HEK293 (cell line): ENCODE data around the gene MSH5.

ENCODE experiments used
- KLF10 ChIP-seq: fragments of 450-650 bp; IDR thresholded peaks from 2 replicates; pipeline ENCODE4 v1.5.1; 2018; ENCODE audit warnings: missing biosample characterization, mild to moderate bottlenecking, missing genetic modification characterization
- KLF9 ChIP-seq: fragments of 450-650 bp; formaldehyde crosslinking; IDR thresholded peaks from 2 replicates; pipeline ENCODE4 v1.5.1; 2016; ENCODE audit warnings: missing biosample characterization, missing genetic modification characterization, low read depth
- MEIS1 ChIP-seq: sonication (generic); formaldehyde crosslinking; IDR thresholded peaks from 2 replicates; pipeline ENCODE4 v1.8.1; 2022; ENCODE audit warnings: missing genetic modification reagents, mild to moderate bottlenecking, borderline replicate concordance
- SP3 ChIP-seq: fragments of 450-650 bp; formaldehyde crosslinking; IDR thresholded peaks from 2 replicates; pipeline ENCODE4 v1.5.1; 2016; ENCODE audit warnings: missing biosample characterization, missing genetic modification characterization
- YY1 ChIP-seq: fragments of 450-650 bp; formaldehyde crosslinking; IDR thresholded peaks from 2 replicates; pipeline ENCODE4 v1.5.1; 2018; ENCODE audit warnings: missing biosample characterization, missing genetic modification characterization
- ZBTB8A ChIP-seq: fragments of 450-650 bp; formaldehyde crosslinking; IDR thresholded peaks from 2 replicates; pipeline ENCODE4 v1.5.1; 2016; ENCODE audit warnings: missing biosample characterization, missing genetic modification characterization
- ZNF292 ChIP-seq: fragments of 450-650 bp; formaldehyde crosslinking; IDR thresholded peaks from 2 replicates; pipeline ENCODE4 v1.5.1; 2016; ENCODE audit warnings: low read depth, missing biosample characterization, missing genetic modification characterization, borderline replicate concordance
- ZNF341 ChIP-seq: fragments of 450-650 bp; formaldehyde crosslinking; IDR thresholded peaks from 2 replicates; pipeline ENCODE4; 2016; ENCODE audit warnings: low read depth, missing biosample characterization, missing genetic modification characterization
- ZNF350 ChIP-seq: fragments of 450-650 bp; formaldehyde crosslinking; IDR thresholded peaks from 2 replicates; pipeline ENCODE4 v1.5.0; 2017; ENCODE audit warnings: missing biosample characterization, mild to moderate bottlenecking, missing genetic modification characterization
- ZNF626 ChIP-seq: fragments of 450-650 bp; sonication (Bioruptor Pico); formaldehyde crosslinking; IDR thresholded peaks from 2 replicates; pipeline ENCODE4 v1.5.1; 2018; ENCODE audit warnings: missing biosample characterization, missing genetic modification characterization, inconsistent platforms
- ZNF785 ChIP-seq: fragments of 450-650 bp; formaldehyde crosslinking; IDR thresholded peaks from 2 replicates; pipeline ENCODE4 v1.5.1; 2016; ENCODE audit warnings: missing biosample characterization, missing genetic modification characterization
- TF ChIP-seq, protein P1 (sequence below): fragments of 450-650 bp; formaldehyde crosslinking; IDR thresholded peaks from 2 replicates; pipeline ENCODE4 v1.5.1; 2016; ENCODE audit warnings: missing biosample characterization, missing genetic modification characterization
- TF ChIP-seq, protein P2 (sequence below): fragments of 450-650 bp; formaldehyde crosslinking; IDR thresholded peaks from 2 replicates; pipeline ENCODE4 v1.5.1; 2016; ENCODE audit warnings: missing biosample characterization, missing genetic modification characterization
- TF ChIP-seq, protein P3 (sequence below): fragments of 450-650 bp; formaldehyde crosslinking; IDR thresholded peaks from 2 replicates; pipeline ENCODE4 v1.5.1; 2016; ENCODE audit warnings: missing biosample characterization, missing genetic modification characterization
- TF ChIP-seq, protein P4 (sequence below): fragments of 450-650 bp; formaldehyde crosslinking; conservative IDR thresholded peaks from 2 replicates; pipeline ENCODE4 v1.5.1; 2016; ENCODE audit warnings: low read depth, missing biosample characterization, missing genetic modification characterization
- TF ChIP-seq, protein P5 (sequence below): fragments of 450-650 bp; formaldehyde crosslinking; IDR thresholded peaks from 2 replicates; pipeline ENCODE4 v1.5.1; 2016; ENCODE audit warnings: missing biosample characterization, missing genetic modification characterization

MSH5 gene

DNA sequence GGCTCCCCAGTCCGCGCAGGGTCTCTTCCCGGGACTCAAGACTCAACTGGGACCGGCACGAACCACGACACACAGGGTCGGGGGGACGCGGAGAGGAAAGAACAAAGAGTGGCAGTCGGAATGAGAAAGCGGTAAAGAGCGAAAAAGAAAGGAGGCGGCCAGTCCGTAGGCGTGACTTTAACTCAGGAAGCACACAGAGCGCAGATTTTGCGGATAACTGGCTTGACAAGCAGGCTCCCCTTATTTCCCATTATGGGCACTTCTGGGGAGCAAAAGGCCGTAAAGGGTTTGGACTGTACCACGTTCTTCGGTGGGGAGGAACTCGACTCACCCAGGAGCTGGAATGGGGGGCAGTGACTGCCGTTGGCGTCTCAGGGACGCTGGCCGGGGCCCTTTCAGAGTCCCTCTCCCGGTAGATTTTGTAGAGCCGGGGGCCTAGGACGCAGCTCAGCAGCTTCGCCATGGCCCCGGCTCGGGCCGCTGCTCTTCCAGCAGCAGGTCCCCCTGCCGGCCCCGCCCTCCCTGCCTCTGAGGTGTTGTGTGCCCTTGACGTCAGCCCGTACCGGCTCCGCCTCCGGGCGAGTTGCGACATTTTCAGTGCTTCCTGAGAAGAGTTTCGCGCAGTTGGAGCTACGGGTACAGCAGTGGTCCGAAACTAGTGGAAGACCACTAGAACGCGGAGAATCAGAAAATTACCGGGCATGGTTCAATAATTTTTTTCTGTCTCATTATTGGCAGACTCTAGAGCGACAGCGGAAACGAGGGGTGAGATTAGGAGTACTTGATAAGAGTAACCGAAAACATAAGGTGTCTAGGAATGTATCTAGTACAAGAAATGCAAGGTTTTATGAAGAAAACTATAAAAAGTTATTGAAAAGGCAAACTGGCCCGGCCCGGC is 36.7 kb upstream of the MSH5 start, which contains the start of gene ABHD16A (continued):
- no peak for TF ChIP-seq MEIS1 (CRISPR knock-in tag)
- TF ChIP-seq, protein P1, sequence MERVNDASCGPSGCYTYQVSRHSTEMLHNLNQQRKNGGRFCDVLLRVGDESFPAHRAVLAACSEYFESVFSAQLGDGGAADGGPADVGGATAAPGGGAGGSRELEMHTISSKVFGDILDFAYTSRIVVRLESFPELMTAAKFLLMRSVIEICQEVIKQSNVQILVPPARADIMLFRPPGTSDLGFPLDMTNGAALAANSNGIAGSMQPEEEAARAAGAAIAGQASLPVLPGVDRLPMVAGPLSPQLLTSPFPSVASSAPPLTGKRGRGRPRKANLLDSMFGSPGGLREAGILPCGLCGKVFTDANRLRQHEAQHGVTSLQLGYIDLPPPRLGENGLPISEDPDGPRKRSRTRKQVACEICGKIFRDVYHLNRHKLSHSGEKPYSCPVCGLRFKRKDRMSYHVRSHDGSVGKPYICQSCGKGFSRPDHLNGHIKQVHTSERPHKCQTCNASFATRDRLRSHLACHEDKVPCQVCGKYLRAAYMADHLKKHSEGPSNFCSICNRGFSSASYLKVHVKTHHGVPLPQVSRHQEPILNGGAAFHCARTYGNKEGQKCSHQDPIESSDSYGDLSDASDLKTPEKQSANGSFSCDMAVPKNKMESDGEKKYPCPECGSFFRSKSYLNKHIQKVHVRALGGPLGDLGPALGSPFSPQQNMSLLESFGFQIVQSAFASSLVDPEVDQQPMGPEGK (tag by site-specific recombination) = peak; percentile 87
- TF ChIP-seq YY1 (tag by site-specific recombination) = peak; percentile 65
- TF ChIP-seq, protein P2, sequence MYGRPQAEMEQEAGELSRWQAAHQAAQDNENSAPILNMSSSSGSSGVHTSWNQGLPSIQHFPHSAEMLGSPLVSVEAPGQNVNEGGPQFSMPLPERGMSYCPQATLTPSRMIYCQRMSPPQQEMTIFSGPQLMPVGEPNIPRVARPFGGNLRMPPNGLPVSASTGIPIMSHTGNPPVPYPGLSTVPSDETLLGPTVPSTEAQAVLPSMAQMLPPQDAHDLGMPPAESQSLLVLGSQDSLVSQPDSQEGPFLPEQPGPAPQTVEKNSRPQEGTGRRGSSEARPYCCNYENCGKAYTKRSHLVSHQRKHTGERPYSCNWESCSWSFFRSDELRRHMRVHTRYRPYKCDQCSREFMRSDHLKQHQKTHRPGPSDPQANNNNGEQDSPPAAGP (tag by site-specific recombination) = peak; percentile 79
- no peak for TF ChIP-seq ZNF350 (tag by site-specific recombination)
- TF ChIP-seq ZBTB8A (tag by site-specific recombination) = 0 out of 2 replicates have a peak, but pooled peaks have one; percentile 30
- TF ChIP-seq ZNF341 (tag by site-specific recombination) = peak; percentile 96
- TF ChIP-seq ZNF292 = no peak
- TF ChIP-seq KLF10 (tag by site-specific recombination) = peak; percentile 80
- no peak for TF ChIP-seq ZNF626 (tag by site-specific recombination)
- TF ChIP-seq, protein P3, sequence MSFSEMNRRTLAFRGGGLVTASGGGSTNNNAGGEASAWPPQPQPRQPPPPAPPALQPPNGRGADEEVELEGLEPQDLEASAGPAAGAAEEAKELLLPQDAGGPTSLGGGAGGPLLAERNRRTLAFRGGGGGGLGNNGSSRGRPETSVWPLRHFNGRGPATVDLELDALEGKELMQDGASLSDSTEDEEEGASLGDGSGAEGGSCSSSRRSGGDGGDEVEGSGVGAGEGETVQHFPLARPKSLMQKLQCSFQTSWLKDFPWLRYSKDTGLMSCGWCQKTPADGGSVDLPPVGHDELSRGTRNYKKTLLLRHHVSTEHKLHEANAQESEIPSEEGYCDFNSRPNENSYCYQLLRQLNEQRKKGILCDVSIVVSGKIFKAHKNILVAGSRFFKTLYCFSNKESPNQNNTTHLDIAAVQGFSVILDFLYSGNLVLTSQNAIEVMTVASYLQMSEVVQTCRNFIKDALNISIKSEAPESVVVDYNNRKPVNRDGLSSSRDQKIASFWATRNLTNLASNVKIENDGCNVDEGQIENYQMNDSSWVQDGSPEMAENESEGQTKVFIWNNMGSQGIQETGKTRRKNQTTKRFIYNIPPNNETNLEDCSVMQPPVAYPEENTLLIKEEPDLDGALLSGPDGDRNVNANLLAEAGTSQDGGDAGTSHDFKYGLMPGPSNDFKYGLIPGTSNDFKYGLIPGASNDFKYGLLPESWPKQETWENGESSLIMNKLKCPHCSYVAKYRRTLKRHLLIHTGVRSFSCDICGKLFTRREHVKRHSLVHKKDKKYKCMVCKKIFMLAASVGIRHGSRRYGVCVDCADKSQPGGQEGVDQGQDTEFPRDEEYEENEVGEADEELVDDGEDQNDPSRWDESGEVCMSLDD (tag by site-specific recombination) = 0 out of 2 replicates have a peak, but pooled peaks have one; percentile 39
- peak; percentile 82 for TF ChIP-seq KLF9 (tag by site-specific recombination)
- TF ChIP-seq, protein P4, sequence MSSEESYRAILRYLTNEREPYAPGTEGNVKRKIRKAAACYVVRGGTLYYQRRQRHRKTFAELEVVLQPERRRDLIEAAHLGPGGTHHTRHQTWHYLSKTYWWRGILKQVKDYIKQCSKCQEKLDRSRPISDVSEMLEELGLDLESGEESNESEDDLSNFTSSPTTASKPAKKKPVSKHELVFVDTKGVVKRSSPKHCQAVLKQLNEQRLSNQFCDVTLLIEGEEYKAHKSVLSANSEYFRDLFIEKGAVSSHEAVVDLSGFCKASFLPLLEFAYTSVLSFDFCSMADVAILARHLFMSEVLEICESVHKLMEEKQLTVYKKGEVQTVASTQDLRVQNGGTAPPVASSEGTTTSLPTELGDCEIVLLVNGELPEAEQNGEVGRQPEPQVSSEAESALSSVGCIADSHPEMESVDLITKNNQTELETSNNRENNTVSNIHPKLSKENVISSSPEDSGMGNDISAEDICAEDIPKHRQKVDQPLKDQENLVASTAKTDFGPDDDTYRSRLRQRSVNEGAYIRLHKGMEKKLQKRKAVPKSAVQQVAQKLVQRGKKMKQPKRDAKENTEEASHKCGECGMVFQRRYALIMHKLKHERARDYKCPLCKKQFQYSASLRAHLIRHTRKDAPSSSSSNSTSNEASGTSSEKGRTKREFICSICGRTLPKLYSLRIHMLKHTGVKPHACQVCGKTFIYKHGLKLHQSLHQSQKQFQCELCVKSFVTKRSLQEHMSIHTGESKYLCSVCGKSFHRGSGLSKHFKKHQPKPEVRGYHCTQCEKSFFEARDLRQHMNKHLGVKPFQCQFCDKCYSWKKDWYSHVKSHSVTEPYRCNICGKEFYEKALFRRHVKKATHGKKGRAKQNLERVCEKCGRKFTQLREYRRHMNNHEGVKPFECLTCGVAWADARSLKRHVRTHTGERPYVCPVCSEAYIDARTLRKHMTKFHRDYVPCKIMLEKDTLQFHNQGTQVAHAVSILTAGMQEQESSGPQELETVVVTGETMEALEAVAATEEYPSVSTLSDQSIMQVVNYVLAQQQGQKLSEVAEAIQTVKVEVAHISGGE (tag by site-specific recombination) = peak; percentile 33
- peak; percentile 70 for TF ChIP-seq SP3 (tag by site-specific recombination)
- TF ChIP-seq, protein P5, sequence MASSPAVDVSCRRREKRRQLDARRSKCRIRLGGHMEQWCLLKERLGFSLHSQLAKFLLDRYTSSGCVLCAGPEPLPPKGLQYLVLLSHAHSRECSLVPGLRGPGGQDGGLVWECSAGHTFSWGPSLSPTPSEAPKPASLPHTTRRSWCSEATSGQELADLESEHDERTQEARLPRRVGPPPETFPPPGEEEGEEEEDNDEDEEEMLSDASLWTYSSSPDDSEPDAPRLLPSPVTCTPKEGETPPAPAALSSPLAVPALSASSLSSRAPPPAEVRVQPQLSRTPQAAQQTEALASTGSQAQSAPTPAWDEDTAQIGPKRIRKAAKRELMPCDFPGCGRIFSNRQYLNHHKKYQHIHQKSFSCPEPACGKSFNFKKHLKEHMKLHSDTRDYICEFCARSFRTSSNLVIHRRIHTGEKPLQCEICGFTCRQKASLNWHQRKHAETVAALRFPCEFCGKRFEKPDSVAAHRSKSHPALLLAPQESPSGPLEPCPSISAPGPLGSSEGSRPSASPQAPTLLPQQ (tag by site-specific recombination) = no peak
- TF ChIP-seq ZNF785 = no peak
